GM10266 (cell line): Measurements from ENCODE around the gene PSD4.

Experiments used
- DNase-seq: peaks from one replicate; pipeline ENCODE4 v3.0.0; 2012; ENCODE audit errors: extremely low spot score
- TF ChIP-seq, protein P1 (sequence below): IDR thresholded peaks from 2 replicates; pipeline ENCODE4 v1.5.1; 2012; ENCODE audit warnings: mild to moderate bottlenecking, low read depth; ENCODE audit not compliant: control insufficient read depth, insufficient read depth; ENCODE audit errors: missing control alignments

The PSD4 gene

DNA sequence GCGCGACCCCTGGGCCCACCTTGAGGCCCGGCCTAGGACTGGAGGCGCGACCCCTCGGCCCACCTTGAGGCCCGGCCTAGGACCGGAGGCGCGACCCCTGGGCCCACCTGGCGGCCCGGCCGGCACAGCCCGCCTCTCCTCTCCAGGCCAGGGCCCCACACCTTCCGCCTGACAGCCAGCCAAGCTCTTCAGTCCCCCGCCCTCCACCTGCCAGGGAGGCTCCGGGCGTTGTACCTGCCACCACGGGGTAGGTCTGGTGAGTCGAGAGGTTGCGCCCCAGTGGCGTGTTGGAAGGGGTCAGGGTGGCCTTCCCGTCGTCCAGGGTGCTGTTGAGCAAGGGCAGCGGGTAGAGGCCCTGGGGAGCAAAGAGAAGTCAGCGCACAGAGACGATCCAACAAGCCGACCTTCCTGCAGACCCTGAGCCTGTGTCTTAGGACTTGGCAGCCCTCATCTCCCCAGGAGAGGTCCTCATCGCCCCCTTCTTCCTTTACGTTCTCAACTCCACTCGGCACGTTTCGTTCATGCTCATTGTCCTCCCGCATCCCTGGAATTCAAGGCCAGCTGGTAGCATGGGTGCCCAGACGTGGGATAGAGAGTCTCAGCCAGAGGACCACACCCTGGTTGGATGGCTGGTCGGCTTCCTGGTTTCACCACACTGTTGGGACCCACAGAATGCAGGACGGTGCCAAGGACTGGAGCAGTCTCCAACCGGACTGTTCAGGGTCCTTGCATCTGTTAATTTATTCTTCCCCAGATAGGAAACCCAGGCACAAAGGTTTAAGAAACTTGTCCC, 62.8 kb downstream of the PSD4 start:
- DNase-seq: no peak
- TF ChIP-seq, protein P1, sequence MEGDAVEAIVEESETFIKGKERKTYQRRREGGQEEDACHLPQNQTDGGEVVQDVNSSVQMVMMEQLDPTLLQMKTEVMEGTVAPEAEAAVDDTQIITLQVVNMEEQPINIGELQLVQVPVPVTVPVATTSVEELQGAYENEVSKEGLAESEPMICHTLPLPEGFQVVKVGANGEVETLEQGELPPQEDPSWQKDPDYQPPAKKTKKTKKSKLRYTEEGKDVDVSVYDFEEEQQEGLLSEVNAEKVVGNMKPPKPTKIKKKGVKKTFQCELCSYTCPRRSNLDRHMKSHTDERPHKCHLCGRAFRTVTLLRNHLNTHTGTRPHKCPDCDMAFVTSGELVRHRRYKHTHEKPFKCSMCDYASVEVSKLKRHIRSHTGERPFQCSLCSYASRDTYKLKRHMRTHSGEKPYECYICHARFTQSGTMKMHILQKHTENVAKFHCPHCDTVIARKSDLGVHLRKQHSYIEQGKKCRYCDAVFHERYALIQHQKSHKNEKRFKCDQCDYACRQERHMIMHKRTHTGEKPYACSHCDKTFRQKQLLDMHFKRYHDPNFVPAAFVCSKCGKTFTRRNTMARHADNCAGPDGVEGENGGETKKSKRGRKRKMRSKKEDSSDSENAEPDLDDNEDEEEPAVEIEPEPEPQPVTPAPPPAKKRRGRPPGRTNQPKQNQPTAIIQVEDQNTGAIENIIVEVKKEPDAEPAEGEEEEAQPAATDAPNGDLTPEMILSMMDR: no peak

DNA sequence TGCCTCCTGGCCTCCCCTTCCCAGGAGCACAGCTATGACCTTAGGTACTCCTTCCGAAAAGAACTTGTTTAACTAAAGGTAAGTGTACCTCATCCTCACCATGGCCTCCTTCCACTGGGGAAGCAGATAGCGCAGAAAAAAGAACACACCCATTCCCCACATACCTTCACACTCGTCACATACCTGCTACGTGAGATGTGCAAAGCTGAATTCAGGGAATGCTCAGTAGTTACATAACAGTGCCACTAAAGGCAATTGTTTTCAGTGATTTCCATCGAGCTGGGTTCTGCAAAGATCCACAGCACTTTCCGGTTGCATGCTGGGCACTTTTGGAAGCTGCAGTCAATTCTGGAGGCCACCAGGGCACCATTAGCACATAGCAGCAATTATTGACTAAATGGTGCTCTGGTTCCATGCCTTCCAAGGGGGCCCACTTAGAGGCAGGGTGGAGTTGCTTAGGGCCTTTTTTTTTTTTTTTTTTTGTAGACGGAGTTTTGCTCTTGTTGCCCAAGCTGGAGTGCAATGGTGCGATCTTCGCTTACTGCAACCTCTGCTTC, 63.9 kb downstream of the PSD4 start:
- TF ChIP-seq, protein P1: no peak
- no peak for DNase-seq

DNA sequence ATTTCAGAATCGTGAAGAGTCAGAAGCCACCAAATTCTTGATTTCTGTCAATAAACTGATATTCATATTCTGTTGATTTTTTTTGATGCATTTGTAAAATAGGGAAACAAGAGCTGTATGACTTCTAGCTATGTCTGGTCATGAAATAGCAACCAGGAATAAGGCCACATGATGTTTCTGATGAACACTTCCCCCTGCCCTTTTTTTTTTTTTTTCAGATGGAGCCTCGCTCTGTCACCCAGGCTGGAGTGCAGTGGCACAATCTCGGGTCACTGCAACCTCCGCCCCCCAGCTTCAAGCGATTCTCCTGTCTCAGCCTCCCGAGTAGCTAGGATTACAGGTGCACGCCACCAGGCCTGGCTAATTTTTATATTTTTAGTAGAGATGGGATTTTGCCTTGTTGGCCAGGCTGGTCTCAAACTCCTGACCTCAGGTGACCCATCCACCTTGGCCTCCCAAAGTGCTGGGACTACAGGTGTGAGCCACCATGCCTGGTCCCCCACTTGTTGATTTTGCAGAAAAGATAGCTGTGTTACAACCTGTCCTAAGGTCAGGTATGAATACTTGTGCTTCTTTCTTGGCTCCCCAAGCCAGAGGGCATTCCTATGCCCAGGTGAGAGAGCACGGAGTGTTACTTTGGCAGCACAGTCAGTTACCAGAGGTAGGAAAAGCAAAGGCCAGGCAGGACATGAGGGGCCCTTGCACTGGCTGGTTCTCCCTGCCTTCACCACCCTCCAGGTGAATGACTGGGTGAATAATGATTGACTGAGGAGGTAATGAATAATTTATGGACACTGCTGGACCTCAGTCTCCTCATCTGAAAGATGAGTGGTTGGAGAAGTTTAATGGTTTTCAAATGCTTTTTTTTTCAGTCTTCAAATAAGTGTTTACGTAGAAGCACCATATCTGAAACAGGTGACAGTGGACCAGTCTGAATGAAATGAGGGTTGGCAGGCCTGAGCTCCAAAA, 65.4 kb downstream of the PSD4 start:
- no peak for DNase-seq
- TF ChIP-seq, protein P1: no peak

DNA sequence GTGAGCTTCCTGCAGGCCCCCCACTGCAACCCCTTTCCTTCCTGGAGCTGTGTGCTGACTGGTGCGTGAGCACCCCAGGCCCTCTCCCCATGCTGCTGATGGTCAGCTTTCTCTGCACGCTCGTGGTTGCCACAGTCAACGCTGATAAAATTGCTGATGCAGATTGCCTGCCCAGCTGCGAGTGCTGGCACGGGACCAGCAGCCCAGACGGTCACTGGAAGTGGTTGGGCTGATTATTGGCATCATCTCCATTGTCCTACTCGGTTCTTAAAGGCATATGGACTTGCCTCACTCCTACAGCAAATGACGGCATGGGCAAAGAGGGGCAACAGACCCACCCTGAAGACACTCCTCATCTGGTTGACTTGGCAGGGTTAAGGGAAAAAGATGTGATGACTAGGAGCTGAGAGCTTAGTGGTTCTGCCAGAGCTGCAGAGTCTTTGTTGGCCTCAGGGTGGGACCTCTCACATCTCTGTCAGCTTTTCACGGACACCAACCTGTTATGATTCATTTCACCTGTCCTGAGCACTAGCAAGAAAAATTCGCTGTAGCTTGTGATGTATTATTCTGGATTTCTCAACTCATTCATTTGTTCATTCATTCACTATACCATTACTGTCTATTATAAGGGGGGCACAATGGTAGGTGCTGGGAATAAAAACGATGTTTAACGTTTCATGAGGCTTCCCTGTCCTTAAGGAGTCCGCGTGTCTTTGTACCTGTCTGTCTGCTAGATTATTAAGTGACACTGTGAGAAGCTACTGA, 66.6 kb downstream of the PSD4 start:
- TF ChIP-seq, protein P1: no peak
- no peak for DNase-seq

DNA sequence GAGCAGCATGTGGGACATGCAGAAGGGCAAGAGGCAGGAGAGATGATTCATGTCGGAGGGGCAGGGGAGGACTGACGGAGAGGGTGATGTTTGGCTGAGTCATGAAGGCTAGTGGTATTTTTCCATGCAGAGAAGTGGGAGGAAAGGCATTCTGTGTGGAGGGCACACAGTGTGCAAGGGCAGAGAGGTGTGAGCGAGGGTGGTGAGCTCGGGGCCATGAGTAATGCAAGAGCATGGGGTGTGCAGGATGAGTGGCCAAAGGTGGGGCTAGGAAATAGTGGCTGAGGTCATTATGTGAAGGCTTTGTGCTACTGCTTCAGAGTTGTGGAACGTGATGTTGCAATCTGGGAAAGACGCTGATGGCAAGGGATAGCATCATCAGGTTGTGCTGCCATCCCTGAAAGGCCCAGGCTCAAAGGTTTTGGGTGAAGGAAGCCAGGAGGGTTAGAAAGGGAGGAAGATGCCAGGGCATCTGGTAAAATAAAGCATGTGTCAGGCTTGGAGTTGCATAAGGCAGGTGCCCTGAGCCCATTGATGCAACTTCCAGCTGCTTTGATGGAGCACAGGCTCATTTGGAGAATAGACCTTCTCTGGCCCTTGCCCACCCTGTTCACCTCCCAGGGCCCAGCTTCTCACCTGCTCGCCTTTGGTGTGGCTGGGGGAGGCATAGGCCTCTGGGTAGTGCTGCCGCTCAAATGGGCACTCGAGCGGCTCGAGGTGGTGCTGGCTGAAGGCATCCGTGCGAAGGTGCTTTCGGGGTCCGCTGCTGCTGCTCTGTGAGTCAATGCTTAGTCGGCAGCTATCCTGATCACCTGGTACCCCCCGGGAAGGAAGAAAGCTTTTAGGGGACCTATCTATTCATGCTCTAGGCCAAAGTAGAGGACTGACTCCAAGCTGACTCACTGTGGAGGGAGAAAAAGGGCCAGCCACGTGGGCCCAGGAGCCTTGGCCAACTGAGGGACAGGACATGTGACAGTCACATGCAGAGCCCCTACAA, 67.4 kb downstream of the PSD4 start:
- DNase-seq: no peak
- TF ChIP-seq, protein P1: no peak

DNA sequence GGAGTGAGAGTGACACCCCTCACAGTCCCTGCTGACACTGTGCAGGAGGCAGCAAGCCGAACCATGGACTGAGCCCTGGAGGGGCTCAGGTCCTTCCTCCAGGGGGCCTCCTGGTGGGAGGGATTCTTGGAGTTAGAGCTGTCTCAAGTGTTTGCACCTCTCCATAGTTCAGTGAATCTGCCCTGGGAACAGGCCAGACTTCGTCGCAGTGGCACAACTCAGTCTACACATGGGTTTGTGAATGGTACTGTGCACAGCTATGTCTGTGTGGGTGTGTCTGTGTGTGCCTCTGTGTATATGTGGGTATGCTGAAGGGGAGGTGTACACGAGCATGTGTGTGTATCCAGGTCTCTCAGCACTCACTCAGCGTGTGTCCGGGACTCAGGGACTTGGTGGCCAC, 68.6 kb downstream of the PSD4 start:
- DNase-seq: no peak
- TF ChIP-seq, protein P1: no peak
